LNCAP (cell line): ENCODE results near the gene EME1.

Experiments
- CTCF ChIP-seq: fragments of 450-650 bp; IDR thresholded peaks from 2 replicates; pipeline ENCODE4 v1.5.1; 2017; ENCODE audit warnings: mild to moderate bottlenecking

EME1 gene

DNA sequence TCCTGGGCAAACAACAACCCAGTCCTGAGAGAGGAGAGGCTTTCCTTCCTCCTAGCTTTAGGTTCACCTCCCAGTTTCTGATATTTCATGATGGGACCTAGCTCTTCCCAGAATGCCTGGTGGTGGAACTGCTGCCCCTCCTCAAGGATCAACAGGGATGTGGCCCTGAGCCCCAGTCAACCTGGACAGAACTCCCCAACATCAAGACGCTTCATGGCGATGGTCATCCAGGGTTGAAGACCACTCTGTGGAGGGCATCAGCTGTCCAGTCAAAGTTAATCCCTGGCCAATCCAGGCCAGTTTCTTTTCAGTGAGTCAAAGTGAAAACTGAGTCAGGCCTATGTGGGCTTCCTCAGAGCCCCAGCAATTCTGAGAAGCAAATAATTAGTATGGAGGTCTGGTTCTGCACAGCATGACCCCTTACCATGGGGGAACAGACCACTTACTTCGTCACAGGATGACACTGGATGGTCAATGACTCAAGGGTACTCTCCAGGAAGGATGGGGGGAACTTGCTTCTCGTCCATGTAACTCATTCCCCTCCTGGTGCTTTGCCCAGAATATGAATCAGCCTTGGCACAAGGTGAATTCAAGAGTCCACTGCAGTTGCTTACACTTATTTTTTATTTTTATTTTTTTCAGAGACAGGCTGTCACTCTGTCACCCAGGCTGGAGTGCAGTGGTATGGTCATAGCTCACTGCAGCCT is 41.8 kb upstream of the EME1 start:
- no peak for TF ChIP-seq CTCF

- no peak for TF ChIP-seq CTCF
Observed at GRCh38 chr17:50332196-50332595, 40.8 kb upstream of the EME1 start.

DNA sequence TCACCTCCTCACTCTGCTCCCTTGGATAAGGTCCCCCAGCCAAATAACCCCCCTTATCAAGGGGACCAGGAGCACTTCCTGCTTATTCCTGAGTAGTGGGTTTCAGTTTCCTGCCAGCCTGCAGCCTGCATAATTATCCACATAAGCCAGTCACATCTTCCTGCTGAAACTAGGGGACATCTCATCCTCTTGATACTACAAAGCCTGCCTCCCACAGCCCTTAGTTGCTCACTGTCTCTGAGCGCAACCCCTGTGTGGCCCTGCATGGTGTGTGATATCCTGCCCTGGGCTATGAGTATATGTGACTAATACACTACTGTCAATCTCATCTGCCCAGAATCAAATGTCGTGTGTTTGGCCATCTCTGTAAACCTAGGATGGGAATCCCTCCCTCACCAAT is 35.1 kb upstream of the EME1 start:
- TF ChIP-seq CTCF, result no peak

- TF ChIP-seq CTCF, result no peak
Observed at GRCh38 chr17:50338645-50339044, 34.4 kb upstream of the EME1 start.

- TF ChIP-seq CTCF, result no peak
Observed at GRCh38 chr17:50339381-50339780, 33.6 kb upstream of the EME1 start.

DNA sequence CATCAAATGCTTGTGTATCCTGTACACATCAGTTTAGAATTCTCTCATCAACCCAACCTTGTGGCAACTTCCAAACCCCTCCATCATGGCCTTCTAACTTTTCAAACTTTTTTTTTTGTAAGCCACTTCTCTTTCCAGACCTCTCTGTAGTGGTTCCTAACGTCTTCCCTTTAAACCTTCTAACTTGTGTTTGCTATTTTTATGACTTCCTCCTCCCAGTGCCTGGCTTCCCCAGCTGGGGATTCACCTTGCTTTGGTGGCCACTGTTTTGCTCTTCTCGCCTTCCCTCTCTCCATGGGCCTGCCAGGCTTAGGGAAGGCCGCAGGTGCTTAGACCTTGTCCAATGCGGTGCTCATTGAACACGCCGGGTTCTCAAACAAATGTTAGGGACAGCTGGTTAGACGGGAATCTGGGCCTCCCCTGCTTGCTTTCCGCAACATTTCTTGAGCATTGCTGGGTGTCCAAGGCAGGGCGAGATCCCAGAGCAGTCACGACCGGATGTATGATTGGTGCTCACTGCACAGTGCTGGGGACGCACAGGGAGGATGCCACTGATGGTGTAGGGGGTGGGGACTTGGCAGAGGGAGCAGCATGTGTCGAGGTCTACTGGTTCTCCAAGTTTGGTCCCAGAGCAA is 28.2 kb upstream of the EME1 start:
- TF ChIP-seq CTCF, result no peak

DNA sequence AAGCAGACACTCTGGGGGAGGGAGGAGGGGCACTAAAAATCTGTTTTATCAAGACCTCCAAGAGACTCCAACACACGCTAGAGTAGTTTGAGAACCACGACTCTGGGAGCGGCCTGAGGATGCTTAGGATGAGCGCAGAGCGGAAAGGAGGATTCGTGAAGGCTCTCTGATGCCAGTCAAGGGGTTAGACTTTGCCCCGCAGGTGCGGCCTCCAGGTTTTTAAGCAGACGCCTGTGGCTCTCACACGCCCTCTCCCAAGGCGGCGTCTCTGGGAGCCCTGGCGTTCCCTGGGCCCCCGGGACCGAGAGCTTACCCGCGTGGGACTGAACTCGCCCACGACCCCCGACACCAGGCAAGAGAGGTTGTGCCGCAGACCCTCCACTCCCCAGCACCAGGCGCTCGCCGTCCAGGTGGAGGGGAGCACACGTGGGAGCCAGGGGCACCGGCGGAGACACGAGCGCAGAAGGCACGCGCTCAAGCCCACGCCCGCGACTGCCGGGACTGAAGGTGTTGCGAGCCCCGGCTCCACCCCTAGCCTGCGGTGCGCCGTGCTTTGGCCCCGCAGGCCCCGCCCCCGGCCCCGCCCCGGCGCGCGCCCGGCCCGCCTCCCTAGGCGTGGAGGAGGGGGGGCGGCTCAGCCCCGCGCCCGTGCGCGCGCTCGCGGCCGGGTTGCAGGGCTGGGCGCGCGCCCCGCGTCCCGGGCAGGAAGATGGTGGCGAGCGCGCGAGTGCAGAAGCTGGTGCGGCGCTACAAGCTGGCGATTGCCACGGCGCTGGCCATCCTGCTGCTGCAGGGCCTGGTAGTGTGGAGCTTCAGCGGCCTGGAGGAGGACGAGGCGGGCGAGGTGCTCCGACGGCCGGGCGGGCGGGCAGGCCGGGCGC is 27.4 kb upstream of the EME1 start, which contains the start of gene XYLT2:
Gene XYLT2 (plus strand): TSS at position 695 of the 881 bp plus-strand sequence. CDS start 15 bp downstream, at position 710.
- no peak for TF ChIP-seq CTCF
